ENCODE measurements around the gene AGBL1.

DNA sequence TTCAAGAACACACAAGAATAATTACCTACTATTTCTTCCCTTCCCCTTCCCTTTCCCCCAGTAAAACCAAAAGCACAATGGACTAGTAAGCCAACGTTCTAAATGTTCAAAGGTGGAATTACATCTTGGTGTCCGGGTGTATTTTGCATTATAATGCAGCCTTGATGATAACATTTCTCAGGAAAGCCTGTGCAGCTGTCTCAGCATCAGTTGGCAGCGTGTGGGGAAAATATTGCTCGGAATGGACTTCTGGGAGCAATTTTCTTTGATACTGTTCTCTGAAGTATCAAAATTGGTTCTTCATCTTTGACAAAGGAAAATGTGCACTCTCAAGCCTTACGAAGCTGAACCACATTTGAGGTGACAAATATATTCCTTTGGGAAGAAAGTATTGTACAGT, 198.9 kb downstream of the AGBL1 start:
- TF ChIP-seq, protein P1, sequence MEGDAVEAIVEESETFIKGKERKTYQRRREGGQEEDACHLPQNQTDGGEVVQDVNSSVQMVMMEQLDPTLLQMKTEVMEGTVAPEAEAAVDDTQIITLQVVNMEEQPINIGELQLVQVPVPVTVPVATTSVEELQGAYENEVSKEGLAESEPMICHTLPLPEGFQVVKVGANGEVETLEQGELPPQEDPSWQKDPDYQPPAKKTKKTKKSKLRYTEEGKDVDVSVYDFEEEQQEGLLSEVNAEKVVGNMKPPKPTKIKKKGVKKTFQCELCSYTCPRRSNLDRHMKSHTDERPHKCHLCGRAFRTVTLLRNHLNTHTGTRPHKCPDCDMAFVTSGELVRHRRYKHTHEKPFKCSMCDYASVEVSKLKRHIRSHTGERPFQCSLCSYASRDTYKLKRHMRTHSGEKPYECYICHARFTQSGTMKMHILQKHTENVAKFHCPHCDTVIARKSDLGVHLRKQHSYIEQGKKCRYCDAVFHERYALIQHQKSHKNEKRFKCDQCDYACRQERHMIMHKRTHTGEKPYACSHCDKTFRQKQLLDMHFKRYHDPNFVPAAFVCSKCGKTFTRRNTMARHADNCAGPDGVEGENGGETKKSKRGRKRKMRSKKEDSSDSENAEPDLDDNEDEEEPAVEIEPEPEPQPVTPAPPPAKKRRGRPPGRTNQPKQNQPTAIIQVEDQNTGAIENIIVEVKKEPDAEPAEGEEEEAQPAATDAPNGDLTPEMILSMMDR (IDR thresholded peaks at IDR 0.05; ENCODE audit: insufficient read depth, low read length) = no peak
- no peak for TF ChIP-seq POLR2AphosphoS5 (IDR thresholded peaks at IDR 0.05; ENCODE audit: low read depth)
- no peak for TF ChIP-seq GABPA (IDR thresholded peaks at IDR 0.05; ENCODE audit: low read depth)
- TF ChIP-seq, protein P2, sequence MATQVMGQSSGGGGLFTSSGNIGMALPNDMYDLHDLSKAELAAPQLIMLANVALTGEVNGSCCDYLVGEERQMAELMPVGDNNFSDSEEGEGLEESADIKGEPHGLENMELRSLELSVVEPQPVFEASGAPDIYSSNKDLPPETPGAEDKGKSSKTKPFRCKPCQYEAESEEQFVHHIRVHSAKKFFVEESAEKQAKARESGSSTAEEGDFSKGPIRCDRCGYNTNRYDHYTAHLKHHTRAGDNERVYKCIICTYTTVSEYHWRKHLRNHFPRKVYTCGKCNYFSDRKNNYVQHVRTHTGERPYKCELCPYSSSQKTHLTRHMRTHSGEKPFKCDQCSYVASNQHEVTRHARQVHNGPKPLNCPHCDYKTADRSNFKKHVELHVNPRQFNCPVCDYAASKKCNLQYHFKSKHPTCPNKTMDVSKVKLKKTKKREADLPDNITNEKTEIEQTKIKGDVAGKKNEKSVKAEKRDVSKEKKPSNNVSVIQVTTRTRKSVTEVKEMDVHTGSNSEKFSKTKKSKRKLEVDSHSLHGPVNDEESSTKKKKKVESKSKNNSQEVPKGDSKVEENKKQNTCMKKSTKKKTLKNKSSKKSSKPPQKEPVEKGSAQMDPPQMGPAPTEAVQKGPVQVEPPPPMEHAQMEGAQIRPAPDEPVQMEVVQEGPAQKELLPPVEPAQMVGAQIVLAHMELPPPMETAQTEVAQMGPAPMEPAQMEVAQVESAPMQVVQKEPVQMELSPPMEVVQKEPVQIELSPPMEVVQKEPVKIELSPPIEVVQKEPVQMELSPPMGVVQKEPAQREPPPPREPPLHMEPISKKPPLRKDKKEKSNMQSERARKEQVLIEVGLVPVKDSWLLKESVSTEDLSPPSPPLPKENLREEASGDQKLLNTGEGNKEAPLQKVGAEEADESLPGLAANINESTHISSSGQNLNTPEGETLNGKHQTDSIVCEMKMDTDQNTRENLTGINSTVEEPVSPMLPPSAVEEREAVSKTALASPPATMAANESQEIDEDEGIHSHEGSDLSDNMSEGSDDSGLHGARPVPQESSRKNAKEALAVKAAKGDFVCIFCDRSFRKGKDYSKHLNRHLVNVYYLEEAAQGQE (IDR thresholded peaks at IDR 0.05; ENCODE audit: insufficient replicate concordance, low read depth) = no peak
- no peak for TF ChIP-seq SPI1 (IDR thresholded peaks at IDR 0.05; ENCODE audit: borderline replicate concordance, low read depth)

All from HL-60 (cell line).